Hematopoietic multipotent progenitor cell (in vitro differentiated cells): ENCODE measurements around the gene NELL2. TPM values are rescaled to one million over a fixed set of nuclear protein-coding genes. Genes with fewer than 3 reads are reported as not detected.

ENCODE experiments used
- DNase-seq, 3 donors: peaks; one replicate each; pipeline ENCODE4 v3.0.0-alpha.2; 2011 to 2015; ENCODE audit warnings: low read depth in 2 of 3, low spot score in 2 of 3
- total RNA-seq: library from RNA; depleted of rRNA; stranded (reverse); fragments of >200 nt; gene quantifications from one replicate; pipeline ENCODE4 v1.2.3, GENCODE V29; 2012

Gene NELL2
- total RNA-seq, 1 donor = under 0.01 TPM

- DNase-seq = no peak
These were observed 238.2 kb downstream of the NELL2 start for GRCh38 chr12:44637875-44638274.

DNA sequence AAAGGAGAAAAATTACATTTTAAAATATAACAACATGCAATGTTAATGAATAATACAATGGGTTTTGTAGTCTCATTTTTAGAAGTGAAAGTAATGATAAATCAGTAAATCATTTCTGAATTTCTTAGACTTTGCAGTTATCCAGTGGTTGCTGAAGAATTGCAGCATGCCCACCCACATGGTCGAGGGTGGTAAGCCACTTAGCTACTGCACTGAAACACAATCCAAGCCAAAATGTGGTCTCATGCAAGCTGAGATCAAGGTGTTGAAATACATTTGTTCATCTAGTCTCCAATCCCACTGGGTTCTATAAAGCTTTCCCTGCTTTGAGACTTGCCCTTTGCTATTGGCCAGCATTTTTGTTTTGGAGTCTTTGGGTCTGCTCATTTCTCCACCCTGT is 247.9 kb downstream of the NELL2 start:
- no peak for DNase-seq

GRCh38 chr12:44627387-44628166 is 248.5 kb downstream of the NELL2 start:
- DNase-seq = no peak

- no peak for DNase-seq
These were observed 249.2 kb downstream of the NELL2 start for GRCh38 chr12:44626883-44627282.

DNA sequence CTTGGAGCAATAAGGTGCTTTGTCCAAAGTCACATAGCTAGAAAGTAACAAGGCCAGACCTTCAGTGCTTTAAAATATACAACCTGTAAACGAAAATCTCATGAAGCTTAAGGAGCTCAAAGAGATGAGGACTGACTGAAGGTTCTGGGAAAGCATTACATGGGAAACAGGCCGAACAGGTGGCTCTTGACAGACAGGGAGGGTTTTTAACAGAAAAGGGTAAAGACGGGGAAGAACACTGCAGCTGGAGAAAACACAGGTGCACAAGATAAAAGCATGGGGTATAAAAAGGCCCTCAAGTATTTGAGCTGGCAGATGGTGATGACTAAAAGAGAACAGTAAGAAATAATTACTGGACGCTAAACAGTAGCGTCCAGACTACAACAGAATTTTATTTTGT is 257.2 kb downstream of the NELL2 start:
- DNase-seq = no peak

DNA sequence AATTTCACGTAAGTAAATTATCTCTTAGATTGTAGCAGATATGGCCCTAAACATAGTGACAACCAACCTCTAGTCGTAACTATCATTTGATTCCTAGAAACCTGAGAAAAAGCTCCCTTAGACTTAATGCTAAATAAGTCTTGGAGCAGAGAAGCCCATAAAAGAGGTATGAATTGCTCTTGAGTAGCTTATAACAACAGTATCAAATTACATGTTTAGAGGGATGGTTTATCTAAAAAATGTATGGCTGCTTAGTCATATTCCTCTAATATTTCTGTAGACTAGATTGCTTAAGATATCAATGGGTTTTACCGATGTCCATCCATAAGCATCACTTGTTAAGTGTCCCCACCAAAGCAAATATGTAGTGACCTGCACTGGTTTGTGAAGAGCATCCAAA is 259.7 kb downstream of the NELL2 start:
- no peak for DNase-seq

DNA sequence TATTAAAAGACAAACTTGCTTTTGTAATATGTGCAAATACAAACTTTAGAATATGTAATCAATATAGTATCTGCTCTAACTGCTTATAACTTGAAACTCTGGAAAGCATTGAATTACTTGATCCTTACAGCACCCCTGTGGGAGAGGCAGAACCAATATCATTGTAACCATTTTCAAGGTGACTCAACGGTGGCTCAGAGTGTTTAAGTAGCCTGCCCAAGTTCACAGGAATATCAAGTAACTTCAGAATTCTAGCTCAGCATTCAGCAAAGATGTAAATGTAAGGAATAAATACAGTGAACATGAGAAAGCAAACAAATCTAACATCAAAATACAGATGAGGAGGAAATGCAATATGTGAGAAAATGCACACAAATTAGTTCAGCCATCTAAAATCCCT is 264.6 kb downstream of the NELL2 start:
- no peak for DNase-seq

DNA sequence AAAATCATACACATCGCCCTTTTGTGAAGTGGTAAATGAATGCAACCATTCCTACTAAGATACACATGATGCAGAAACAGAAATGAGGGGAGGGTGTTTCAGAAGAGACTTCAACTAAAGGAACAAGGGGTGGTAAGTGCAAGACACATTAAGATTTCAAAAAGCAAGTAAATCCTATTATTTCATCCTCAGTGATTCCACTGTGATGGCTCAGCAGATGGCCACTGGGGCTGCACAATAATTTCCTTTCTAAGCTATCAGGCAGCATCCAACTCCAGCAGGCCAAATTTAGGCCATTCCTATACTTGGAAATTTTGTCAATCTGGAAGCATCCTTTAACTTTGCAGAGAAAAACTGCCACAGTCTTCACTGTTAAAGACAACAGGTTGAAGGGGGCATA is 272.4 kb downstream of the NELL2 start:
- DNase-seq = no peak

DNA sequence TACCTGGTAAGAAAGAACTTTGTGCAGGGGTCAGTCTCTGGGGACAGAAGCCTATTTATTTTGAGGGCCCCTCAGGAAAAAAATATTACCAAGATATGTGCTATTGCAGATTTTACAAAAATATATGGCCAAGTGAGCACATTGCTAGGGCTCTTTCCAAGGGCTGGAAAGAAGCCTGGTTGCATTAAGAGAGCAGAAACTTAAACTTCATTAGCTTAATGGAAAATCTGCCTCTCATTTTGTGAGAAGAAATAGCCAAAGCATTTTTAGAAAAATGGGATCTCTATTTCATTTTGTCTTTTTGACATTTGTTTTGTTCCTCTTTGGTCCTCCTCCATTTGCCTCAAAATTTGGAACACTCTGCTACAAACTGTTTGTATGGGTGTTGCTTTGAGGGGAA is 283.5 kb downstream of the NELL2 start:
- no peak for DNase-seq

DNA sequence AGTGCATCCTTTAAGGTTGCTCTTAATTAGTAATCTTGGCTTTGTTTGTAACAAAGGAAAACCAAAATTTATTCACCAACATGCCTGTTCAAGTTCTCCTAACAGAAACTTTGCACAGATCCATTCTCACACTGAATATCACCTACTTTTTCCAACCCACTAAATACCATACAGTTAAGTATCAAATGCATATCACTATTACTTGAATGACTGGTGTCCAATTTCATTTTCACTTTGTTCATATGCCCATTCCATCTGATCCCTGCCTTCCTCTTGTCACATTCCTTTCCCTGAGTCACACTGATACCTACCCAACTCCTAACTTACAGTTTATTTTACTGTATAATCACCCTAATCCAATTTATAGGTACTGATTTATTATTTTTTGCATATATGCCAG is 286.4 kb downstream of the NELL2 start:
- no peak for DNase-seq

DNA sequence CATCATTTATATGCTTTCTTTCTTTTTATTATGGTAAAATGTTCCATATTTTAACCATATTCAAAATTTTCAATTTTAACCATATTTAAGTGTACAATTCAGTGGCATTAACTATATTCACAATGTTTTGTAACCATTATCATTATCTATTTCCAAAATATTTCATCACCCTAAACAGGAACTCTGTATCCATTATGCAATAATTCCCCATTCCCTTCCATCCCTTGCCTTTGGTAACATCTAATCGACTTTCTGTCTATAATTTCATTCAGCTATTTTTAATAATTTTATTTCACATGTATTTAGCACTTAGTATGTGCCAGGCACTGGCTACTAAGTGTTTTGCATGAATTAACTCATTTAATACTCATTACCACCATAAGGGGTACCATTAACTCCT is 287.5 kb downstream of the NELL2 start:
- no peak for DNase-seq

DNA sequence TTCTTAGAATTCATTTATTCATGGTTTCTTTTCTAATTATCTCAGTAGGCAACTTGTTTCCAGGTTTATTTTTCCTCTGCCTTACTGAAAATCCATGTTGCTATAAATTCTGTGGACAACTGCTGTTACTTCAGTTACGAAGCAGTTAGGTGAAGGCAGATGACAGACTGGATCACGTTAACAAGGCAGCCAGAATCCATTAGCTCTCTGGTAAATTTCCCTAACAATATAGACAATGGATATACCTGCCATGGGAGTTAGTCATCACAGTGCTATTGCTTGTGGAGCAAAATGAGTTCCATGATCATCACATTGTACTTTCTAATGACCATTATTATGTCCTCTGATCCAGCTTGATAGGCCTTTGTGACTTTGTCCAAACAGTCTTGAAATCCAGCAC is 291.5 kb downstream of the NELL2 start:
- no peak for DNase-seq

GRCh38 chr12:44582521-44582920 is 293.6 kb downstream of the NELL2 start:
- no peak for DNase-seq

DNA sequence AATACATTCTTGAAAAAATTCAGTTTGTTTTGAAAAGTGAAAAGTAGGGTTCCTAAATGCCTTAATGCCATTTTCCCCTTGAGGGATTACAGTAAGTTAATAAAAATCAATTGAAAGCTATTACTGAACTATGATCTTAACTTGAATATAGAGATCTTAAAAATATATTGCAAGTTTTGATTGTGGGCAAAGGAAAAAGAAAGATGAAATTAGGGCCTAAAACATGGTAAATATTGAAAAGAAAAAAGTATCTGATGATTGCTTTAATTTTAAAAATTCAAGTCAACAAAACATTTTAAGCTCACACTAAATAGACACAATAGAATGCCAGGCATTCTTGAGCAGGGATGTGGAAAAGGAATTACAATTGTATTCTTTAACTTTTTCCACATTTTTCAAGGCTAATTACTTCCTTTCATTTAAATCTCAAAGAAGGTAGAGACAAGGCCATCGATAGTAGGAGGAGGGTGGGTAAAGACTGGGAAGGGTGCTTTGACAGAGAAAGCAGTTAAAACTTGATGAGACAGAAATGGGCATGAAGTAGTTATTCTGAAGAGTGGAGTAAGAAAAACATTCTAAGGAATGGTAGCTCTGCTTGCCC is 294.4 kb downstream of the NELL2 start:
- DNase-seq = no peak

DNA sequence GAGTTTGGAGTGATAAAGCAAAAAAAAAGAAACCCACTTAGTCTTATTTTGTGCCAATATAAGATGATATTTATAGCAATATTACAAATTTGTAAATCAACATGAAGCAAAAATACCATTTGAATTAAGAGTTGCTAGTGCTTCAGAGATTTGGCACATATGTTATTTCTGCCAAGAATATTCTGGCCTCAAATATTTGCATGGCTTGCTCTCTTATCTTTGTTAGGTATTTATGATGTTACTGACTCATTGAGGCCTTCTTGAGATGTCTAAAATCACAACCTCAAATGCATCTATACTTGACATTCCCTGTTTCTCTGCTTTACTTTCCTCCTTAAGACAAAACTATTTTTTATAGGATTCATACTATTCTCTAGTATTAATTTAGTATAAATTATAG is 301.5 kb downstream of the NELL2 start:
- DNase-seq = no peak

DNA sequence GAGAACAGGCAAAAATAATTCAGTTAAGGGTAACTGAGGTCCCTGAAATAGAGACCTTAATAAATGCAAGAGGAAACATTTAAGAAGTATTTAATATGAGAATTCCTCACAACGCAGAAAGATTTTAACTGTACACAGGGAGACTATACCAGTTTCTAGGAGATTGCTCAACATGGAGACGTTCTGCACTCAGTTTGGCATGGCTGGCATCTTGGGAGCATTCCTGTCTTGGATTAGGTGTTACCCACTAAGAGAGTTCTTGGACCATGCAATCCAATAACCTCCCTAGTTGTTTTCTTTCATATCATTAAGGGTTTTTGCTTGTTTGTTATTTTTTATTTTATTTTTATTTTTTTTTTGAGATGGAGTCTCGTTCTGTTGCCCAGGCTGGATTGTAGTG is 302.4 kb downstream of the NELL2 start:
- DNase-seq = no peak

DNA sequence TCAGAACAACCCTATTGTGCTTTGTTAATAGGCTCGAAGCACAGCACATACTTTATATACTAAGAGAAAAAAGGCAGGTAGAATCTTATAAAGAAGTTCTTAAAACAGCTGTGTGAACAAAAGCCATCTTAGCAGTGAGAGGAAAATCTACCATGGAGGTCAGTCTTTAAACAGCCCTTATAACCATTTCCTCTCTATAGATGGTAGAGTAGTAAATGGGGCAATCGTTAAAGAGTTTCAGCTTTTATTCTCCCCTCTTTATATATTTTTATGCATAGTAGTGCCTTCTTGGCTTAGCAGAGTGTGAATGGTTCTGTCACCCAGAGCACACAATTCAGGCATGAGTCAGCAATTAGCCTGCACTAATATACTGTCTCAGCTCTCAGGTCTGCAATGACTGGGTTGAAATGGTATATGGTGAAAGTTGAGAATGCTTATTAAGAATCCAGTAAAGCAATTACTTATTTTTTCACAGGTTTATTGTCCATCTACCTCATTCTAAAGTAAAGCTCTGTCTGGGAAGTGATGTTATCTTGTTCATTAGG is 305.0 kb downstream of the NELL2 start:
- DNase-seq = no peak

DNA sequence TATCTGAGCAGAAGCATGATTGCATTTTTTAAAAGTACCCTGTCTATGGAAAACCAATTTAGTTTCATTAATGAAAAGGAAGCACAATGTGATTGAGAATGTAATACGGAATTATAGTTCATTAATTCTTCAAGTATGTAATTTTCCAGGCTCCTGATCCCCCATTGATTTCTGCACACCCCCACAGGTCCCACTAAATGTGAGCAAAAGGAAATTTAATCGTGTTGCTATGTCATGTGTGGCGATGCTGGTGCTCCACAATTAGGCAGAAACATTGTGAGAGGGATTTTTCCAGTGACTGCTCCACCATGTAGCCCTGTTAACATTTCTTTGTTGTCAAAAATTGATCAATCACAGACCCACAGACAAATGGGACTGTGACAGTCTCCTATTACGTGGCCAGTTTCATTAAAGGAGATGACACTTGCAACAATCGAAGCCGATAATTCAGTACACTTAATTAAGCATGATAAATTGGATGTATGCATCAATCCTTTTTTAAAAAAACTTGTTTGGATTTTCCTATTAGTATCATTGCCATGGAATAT is 306.0 kb downstream of the NELL2 start:
- DNase-seq = no peak

- no peak for DNase-seq
These were observed 311.0 kb downstream of the NELL2 start for GRCh38 chr12:44565163-44565562.

DNA sequence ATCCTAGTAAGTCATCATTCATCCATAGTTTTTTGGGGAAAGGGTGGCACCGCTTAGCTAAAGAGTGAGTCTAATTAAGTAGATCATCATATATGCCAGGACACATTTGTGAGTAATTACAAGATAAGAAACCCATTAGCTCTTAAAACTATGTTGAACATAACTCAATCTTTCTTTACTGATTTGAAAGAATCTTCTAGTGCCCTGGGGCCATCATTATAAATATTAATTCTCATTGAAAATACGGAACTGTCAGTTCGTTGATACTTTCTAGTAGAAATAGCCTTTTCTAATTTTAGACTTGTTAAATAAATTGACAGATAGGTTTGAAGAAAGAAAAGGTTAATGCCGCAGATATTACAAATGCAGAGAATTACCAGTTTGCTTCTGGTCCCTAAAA is 312.6 kb downstream of the NELL2 start:
- no peak for DNase-seq

GRCh38 chr12:44558340-44559100 is 317.6 kb downstream of the NELL2 start:
- DNase-seq = no peak
